OCI-M1 (cell line): ENCODE results near the gene HOXB4.

Experiments used
- DNase-seq: peaks from one replicate; lab custom pipeline; 2025; lab: John Stamatoyannopoulos, UW

Gene HOXB4

GRCh38 chr17:48559122-48559839 lies 18.9 kb downstream of the HOXB4 start:
- no peak for DNase-seq

- no peak for DNase-seq
Observed at GRCh38 chr17:48558831-48559121, 19.4 kb downstream of the HOXB4 start.

GRCh38 chr17:48558057-48558830 lies 19.9 kb downstream of the HOXB4 start:
- no peak for DNase-seq

GRCh38 chr17:48556576-48557401 lies 21.4 kb downstream of the HOXB4 start:
- no peak for DNase-seq

GRCh38 chr17:48556229-48556575 lies 21.9 kb downstream of the HOXB4 start:
- DNase-seq: no peak

GRCh38 chr17:48555258-48556228 lies 22.6 kb downstream of the HOXB4 start:
- DNase-seq: no peak

- DNase-seq: no peak
Observed at GRCh38 chr17:48554412-48555257, 23.5 kb downstream of the HOXB4 start.

- no peak for DNase-seq
Observed at GRCh38 chr17:48553826-48554225, 24.3 kb downstream of the HOXB4 start.

GRCh38 chr17:48553190-48553547 lies 25.0 kb downstream of the HOXB4 start:
- DNase-seq: no peak

GRCh38 chr17:48552466-48553189 lies 25.5 kb downstream of the HOXB4 start:
- DNase-seq: no peak

GRCh38 chr17:48551596-48552465 lies 26.3 kb downstream of the HOXB4 start:
- no peak for DNase-seq

GRCh38 chr17:48551214-48551555 lies 27.0 kb downstream of the HOXB4 start:
- DNase-seq: no peak

- no peak for DNase-seq
Observed at GRCh38 chr17:48550502-48551213, 27.5 kb downstream of the HOXB4 start.

- DNase-seq: no peak
Observed at GRCh38 chr17:48549914-48550501, 28.1 kb downstream of the HOXB4 start.

GRCh38 chr17:48549281-48549630 lies 28.9 kb downstream of the HOXB4 start:
- DNase-seq: peak; percentile 18

- DNase-seq: no peak
Observed at GRCh38 chr17:48548523-48549280, 29.4 kb downstream of the HOXB4 start.

- peak; percentile 94 for DNase-seq
Observed at GRCh38 chr17:48547808-48548522, 30.2 kb downstream of the HOXB4 start.
